Endothelial cell of hepatic sinusoid (primary cell): ENCODE results near the gene DLGAP1.

ENCODE experiments used
- in situ Hi-C: cut with HindIII; loops from 2 replicates; pipeline ENCODE4 v1.10.0; 2017; ENCODE audit warnings: low sequenced_read_pairs

The DLGAP1 gene

DNA sequence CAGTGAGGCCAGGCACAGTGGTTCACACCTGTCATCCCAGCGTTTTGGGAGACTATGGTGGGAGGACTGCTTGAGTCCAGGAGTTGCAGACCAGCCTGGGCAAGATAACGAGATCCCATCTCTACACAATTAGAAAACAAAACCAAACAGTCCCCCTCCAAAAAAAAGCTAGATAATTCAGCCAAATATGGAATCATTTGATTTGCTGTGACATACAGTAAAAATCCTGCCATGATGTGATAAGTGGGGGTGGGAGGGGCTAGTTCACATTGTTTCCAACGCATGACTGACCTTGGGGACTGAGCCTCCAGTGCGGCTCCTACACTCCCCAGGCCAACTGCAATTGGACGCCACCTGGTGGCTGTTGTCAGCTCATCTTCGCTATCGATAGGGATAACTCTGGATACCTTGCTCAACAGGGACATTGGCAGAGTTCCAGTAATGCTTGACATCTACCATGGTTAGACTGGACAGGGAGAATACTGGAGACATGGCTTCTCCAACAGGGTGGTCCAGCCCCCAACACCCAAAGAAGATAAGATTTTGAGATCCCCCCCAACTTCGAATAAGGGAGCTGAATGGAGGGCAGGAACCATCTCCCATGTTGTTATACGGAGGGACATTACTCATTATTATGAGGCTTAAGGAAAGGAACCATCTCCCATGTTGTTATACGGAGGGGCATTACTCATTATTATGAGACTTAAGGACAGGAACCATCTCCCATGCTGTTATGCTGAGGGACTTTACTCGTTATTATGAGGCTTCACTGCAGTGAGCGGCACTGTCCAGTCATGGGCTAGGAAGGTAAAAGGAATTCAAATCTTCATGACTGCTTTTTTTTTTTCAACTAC lies 869.2 kb downstream of the DLGAP1 start:
- in situ Hi-C loops, result no loop called here

DNA sequence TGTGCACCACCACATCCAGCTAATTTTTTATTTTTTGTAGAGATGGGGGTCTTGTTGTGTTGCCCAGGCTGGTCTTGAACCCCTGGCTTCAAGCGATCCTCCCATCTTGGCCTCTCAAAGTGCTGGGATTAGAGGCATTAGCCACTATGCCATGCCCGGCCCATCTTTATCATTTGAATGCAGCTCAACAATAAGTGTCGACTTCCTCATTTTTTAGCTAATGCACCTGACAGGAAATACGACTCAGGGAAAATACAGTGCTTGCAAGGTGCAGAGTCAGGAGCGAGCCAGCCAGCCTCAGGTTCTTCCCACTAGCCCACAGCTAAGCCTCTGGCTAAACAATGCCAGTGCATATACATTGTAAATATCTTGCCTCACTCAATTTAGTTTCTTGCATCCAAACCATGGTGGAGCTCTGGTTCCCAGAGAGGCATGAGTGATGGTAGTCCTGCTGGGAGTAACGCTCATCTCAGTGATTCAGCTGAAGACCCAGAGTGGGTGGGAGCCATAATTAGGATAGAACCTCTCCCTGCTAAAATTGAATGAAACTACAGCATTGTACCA lies 870.1 kb downstream of the DLGAP1 start:
- in situ Hi-C loops, result loop anchor here (5.0 kb wide), 2 partner anchors 82 to 323 kb away; partner anchors contain the start of gene MYL12B

DNA sequence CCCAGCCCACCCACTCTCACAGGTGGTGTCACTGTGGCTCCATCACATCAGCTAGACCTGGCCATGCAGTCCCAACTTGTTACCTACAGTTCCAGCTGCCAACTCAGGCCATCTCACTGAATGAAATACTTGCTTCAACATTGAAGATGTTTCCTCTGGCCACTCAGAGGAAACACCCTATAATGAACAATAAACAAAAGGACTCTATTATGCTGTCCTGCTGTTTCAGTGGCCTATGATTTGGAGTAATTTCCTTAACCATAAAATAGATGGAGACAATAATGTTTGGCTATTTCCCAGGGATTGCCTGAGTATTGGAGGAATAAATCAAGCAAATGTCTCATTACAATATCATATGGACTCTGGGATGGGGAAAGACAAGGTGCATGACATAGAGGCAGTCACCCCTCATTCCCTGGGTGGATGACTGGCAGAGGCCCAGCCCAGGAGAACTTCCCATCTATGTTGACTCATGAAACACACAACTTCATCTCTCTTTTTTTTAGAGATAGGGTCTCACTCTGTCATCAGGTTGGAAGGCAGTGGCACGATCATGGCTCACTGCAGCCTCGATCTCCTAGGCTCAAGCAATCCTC lies 870.7 kb downstream of the DLGAP1 start:
- in situ Hi-C loops, result loop anchor here (5.0 kb wide), 2 partner anchors 83 to 322 kb away; partner anchors contain the start of gene MYL12B

DNA sequence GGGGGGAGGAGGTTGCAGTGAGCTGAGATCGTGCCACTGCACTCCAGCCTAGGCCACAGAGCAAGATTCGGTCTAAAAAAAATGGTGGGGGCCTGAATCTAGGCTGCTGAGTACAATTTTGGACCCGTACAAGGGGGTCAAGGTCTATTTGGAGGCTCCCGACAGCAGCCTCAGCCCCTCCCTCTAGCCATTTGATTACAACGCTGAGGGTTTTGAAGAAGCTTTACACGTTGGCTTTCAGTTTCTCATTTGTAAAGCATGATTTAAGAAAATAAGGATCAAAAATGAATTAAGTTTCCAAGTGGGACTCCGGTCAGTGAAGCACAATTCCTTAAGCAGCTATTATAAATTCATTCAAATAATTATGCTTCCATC lies 871.2 kb downstream of the DLGAP1 start:
- in situ Hi-C loops, result loop anchor here (5.0 kb wide), 2 partner anchors 83 to 322 kb away; partner anchors contain the start of gene MYL12B

DNA sequence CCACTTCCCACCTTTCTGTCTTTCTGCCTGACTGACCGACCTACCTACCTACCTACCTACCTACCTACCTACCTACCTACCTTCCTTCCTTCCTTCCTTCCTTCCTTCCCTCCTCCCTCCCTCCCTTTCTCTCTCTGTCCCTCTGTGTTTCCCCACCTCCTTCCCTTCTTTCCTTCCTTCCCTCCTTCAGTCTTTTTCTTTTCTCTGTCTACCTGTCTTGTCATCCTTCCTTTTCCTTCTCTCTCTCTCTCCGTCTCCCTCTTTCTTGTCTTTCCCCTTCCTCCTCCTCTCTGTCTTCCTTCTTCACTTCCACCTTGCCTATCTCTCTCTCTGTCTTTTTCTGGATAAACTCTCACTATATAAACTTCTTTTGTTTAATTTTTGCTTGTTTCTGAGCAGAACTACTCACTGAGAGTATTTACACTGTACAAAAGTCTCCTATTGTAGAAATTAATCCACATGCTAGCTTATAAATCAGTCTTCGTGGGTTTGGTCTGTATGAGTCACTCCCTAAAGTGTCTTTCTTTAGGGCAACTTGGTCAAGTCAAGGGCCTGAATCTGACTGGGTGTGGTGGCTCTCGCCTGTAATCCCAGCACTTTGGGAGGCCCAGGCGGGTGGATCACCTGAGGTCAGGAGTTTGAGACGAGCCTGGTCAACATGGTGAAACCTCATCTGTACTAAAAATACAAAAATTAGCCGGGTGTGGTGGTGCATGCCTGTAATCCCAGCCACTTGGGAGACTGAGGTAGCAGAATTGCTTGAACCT lies 871.8 kb downstream of the DLGAP1 start:
- in situ Hi-C loops, result loop anchor here (5.0 kb wide), 2 partner anchors 84 to 321 kb away; partner anchors contain the start of gene MYL12B

DNA sequence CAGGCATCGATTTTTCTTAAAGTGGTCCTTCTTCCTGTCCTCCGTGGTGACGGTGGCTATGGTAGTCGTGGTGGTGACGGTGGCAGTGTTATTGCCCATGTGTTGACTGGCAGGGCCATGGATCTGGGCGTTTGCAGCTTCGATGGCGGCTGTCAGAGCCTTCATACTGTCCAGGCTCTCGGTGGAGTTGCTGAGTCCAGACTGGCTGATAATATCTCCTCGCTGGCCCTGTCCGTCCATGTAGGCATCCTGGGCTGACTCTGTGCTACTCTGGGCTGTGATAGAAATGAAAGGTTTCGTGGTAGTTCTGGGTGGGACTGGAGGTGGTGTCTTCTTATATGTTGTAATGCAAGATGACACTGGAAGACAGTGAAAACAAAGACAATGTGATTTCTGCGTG lies 873.2 kb downstream of the DLGAP1 start:
- in situ Hi-C loops, result loop anchor here (5.0 kb wide), 2 partner anchors 85 to 320 kb away; partner anchors contain the start of gene MYL12B

DNA sequence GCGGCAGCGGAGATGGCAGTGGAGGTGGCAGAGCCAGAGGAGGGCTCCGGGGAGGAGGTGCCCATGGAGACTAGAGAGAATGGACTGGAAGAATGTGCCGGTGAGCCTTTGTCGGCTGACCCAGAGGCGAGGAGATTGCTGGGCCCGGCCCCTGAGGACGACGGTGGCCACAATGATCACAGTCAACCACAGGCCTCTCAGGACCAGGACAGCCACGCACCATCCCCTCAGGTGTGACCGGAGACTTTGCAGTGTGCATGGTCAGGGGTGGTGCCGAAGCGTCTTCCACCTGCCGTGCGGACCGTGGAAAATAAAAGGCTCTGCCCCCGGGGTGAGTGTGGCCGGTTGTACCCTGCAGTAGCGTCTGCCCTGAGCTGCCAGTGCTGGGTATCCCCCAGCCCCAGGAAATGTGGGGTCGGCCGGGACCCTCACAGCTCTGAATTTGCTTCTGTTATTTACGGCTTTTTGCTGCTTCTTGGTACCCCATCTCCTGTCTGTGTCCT lies 874.5 kb downstream of the DLGAP1 start:
- in situ Hi-C loops, result loop anchor here (5.0 kb wide), 2 partner anchors 87 to 318 kb away; partner anchors contain the start of gene MYL12B

DNA sequence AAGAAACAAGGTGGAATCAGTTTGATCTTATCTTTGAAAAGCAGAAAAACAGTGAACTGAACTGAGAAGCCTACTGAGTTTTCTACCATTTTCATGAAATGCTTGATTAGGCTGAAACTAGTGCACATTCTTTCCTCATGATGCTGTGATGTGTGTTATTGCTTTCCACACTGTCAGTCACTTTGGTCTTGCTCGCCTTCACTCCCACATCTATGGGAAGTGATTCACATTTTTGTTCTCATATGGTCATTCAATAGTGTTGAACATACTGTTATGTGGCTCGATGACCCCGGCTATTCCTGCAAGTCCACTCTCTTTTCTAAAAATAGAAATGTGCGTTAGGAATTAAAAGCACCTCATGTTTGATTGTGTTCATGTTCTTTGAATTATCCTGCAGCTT lies 875.4 kb downstream of the DLGAP1 start:
- in situ Hi-C loops, result loop anchor here (5.0 kb wide), 3 partner anchors 47 to 317 kb away; partner anchors contain the start of gene MYL12B

DNA sequence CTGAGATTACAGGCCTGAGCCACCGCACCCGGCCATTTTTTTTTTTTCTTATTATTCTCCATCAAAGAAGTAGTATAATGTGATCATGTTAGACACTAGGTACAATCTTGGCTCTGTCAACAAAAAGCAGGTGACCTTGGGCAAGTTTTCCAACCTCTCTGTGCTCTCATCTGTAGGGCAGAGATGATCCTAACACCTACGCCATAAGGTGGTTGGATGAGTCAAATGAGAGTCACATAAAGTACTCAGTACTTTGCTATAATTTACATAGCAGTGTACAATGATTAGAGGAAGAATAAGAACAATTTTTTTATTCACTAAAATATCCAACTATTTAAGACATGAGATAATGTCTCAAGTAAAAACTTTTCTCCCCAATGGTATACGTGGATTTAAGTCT lies 876.5 kb downstream of the DLGAP1 start:
- in situ Hi-C loops, result loop anchor here (5.0 kb wide), 1 partner anchor 46 kb away; no protein-coding TSS in a partner anchor

DNA sequence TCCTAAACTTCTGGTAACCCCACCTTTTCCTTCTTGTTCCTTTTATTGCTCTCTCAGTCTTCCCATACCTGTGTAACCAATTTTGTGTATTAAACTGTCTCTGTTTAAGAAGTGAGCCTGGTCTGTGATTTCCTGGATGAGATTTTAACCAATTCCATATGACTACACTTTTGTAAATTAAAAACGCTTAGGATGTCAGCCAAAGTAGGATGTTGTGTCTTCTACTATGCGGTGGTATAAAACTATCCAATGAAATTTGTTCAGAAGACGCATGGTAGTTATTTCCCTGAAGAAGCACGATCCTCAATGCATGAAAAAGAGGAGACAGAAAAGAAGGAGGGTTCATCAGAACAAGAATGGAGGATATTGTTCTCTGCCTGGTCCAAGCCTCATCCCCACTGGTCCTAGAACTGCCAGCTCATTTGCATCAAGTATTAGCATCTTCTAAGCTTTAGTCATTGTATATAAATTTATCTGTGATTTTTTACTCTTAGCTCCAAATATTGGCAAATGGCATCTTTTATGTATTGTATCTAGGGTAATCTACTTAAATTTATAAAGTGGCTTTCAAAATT lies 877.7 kb downstream of the DLGAP1 start:
- in situ Hi-C loops, result loop anchor here (5.0 kb wide), 1 partner anchor 45 kb away; no protein-coding TSS in a partner anchor

DNA sequence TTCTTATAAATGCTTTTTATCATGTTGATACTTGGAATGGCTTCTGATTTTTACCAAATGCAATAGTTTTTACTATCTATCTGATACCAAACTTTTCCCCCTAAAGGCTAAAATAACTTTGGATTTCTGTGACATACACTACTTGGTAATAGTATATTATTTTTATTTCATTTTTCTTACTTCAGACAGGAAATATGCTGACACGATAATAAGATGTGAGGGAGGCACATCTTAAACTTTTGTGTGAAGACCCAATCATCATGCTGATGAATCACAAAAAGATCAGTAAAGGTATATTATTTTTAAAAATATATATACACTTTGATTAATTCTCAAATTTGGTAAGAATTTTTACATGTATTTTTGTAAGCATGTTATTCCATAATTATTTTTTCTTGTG lies 882.3 kb downstream of the DLGAP1 start:
- in situ Hi-C loops, result no loop called here

DNA sequence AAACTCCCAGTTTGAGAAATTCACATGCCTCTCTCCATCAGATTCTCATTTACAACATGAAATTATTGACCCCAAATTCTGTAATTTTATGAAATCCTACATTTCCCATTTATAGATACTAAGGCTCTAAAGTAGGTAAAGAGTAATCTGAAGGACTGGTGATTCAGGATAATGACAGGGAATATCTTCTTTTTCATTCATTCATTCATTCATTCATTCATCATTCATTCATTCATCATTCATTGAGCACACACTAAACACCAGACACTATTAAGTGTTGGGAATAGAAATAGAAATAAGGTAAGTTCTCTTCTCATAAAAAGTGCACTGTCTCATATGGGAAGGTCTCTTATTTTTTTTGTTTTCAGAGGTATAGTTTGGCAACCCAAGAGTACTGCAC lies 888.3 kb downstream of the DLGAP1 start:
- in situ Hi-C loops, result no loop called here

DNA sequence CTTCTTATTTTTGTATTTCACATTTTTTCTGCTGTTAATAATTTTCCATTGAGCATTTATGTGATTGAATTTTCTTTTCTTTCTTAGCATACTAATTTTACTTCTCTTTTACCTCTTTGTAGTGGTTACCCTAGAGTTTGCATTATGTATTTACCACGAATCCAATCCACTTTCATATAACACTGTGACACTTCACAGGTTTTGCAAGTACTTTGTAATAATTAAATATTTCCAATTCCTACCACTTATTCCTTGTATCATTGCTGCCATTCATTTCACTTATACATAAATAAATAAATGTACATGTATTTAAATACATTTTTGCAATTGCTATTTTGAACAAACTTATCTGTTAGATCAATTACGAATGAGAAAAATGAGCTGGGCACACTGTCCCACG lies 894.4 kb downstream of the DLGAP1 start:
- in situ Hi-C loops, result no loop called here

DNA sequence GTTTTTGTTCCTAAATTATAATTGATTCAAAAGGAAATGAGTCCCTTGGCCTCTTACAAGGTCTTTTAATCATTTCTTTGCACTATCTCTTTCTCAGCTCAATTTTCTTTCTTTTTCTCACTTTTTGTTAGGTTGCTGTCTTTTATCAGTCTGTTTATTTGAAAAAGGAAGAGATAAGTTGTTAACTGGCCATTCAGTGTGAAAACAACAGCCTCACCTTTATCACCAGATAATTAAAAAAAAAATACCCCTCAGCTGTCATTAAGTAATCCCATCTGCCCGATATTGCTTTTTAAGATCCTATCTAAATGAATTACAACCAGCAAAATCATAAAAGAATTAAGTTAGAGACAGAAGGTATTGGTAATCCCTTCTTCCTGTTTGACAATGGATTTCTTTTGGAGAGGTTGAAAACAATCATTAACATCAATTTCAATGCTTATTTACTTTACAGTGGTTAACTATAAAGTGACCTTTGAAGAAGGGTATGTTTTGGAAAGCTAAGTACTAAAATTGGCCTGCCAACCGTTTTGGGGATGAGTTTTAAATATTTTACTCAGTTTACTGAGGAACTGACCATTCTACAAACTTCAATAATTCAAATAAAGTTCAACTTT lies 900.2 kb downstream of the DLGAP1 start:
- in situ Hi-C loops, result no loop called here

DNA sequence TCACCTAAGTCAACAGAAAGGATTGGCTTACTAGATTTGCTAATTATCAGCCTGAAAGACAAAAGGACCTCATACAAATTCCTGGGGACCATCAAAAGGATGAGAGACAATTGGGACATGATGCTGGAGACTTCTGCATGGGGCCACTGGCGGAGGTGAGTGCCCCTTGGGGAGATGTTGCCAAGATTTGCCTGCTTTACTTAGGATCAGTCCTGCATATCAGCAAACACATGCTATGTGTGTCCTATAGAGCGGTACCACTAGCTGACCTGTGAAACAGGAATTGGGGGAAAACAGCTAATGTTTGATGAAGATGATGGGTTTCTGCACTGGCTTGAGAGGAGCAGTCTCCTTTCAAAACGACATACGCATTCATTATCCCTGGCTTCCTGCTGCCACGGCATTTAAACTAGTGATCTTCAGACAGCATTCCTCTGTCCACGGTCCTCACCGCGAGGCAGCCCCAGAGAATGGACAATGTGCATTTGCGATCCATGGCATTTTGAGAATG lies 901.0 kb downstream of the DLGAP1 start:
- in situ Hi-C loops, result no loop called here

DNA sequence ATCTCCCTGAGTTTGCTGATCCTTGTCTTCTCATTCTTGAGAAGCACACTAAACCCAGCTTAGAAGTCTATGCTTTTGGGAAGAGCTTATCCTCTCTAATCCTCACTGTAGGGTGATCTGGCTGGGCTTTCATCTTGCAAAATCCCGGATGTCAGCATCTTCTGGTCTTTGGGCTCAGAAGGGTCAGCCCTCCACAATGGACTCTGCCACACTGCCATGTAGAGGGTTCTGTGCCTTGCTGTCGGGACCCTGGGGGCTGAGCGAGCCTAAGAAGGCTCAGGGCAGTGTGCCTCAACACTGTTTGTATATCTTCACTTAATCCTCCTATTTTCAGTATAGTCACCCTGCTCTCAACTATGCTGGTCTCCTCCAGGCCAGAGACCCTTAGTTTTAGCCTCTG lies 902.8 kb downstream of the DLGAP1 start:
- in situ Hi-C loops, result no loop called here

DNA sequence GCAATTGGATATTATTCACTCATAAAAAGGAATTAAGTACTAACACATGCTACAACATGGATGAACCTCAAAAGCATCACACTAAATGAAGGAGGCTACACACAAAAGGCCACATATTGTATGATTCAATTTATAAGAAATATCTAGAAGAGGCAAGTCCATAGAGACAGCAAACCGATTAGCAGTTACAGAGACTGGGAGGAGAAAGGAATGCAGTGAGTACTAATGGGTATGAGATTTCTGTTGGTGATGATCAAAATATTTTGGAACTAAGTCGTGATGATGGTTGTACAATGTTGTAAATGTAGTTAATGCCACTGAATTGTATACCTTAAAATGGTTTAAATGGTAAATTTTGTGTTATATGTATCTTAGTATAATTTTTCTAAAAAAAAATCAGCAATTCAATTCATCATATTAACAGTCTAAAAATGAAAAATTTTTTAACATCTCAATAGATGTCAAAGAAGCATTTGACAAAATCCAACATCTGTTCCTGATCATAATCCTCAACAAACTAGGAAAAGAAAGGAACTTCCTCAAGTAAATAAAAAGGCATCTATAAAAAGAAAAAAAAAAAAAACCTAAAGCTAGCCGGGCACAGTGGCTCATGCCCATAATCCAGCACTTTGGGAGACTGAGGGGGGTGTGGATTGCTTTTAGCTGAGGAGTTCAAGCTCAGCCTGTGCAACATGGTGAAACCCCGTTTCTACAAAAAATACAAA lies 907.1 kb downstream of the DLGAP1 start:
- in situ Hi-C loops, result no loop called here

DNA sequence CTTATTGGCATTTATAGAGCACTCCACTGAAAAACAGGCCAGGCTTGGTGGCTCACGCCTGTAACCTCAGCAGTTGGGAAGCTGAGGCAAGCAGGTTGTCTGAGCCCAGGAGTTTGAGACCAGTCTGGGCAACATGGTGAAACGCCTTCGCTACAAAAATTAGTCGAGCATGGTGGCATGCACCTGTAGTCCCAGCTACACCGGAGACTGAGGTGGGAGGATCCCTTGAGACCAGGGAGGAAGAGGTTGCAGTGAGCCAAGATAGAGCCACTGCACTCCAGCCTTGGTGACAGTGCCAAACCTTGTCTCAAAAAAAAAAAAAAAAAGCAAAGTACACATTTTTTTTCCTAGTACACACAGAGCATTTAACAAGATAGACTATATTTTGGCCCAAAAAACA lies 909.0 kb downstream of the DLGAP1 start:
- in situ Hi-C loops, result no loop called here

DNA sequence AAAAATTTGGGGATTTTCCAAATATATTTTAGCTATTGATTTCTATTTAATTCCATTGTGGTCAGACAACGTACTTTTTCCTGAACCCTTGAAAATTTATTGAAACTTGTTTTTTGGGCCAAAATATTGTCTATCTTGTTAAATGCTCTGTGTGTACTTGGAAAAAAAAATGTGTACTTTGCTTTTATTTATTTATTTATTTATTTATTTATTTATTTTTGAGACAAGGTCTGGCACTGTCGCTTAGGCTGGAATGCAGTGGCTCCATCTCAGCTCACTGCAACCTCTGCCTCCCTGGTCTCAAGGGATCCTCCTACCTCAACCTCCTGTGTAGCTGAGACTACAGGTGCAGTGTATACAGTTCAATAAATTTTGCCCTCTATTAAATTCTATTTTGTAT lies 910.6 kb downstream of the DLGAP1 start:
- in situ Hi-C loops, result no loop called here
